ENCODE data around the gene BCAR1. TPM values are rescaled to one million over a fixed set of nuclear protein-coding genes. Genes with fewer than 3 reads are reported as not detected.
A peak's percentile ranks its signal among the peaks of the same experiment; 100 is the strongest.
"Not testable (repeated sequence)": the region's sequence is repeated elsewhere in the genome, so short reads cannot be mapped to it uniquely, and the experiment has no call there.

Gene BCAR1
- total RNA-seq, 1 experiment from 2014 or later: 106 TPM

DNA sequence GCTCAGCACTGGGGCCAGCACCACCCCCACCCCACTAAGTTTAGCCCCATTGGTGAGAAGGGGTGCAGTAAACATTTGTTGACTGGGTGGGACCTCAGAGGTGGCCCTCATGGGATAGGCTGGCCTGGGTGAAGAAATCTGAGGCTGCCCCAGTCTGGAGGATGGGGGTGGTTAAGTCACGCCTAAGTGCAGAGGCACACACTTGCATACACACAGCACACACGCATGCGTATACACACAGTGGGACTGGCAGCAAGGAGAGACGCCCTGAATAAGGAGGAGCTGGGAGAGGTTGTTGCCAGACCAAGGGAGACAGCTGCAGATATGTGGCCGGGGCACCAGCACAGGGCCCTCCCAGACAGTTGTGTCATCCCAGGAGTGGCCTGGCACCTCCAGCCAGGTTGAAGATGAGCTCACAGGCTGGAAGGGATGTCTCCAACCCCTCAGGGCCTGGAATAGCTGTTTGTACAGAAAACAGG lies 3.0 kb upstream of the BCAR1 start:
- peak; percentile 97 for DNase-seq (ENCODE audit: low spot score)

DNA sequence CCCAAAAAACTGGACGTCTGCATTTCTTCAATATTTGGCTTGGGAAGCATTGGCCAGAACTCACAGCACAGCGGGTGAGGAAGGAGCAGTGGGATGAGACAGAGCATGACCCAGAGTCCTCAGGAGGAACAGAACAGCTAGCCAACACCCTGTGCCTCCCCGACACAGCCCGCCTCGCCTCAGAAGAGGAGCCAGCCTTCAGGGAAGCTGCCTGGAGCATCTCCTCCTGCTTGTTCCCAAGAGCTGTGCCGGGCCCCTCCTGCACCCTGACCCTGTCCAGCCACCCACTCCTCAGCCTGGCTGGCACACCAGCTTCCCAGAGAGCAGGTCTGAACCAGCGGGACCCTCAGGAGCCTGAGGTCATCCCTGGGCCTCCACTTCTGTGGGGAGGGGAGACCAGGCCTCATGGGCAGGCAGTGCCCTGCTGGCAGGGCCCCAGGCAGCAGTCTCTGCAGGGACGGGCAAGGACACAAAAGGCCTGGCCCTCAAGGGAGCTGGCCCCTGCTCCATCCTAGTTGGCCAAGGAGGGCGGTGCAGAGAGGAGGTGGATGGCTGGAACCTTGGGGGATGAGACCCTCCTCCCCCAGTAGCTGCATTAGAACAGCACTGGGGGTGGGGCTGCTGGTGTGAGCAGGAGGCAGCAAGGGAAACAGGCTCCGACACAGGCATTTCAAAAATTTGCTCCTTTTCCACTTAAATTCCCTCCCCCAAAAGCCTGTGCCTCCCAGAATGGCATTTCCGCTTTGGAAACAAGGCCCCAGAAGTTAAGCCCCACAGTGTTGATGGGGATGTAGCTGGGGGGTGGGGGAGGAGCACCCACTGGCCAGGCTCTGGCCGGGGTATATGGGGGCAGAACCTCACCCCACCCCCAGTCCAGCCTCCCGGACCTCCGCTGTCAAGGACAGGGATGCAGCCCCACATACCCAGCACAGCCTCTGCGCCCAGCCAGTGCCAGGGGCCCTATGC lies 1.8 kb upstream of the BCAR1 start:
- peak; percentile 89 for DNase-seq (ENCODE audit: low spot score)

DNA sequence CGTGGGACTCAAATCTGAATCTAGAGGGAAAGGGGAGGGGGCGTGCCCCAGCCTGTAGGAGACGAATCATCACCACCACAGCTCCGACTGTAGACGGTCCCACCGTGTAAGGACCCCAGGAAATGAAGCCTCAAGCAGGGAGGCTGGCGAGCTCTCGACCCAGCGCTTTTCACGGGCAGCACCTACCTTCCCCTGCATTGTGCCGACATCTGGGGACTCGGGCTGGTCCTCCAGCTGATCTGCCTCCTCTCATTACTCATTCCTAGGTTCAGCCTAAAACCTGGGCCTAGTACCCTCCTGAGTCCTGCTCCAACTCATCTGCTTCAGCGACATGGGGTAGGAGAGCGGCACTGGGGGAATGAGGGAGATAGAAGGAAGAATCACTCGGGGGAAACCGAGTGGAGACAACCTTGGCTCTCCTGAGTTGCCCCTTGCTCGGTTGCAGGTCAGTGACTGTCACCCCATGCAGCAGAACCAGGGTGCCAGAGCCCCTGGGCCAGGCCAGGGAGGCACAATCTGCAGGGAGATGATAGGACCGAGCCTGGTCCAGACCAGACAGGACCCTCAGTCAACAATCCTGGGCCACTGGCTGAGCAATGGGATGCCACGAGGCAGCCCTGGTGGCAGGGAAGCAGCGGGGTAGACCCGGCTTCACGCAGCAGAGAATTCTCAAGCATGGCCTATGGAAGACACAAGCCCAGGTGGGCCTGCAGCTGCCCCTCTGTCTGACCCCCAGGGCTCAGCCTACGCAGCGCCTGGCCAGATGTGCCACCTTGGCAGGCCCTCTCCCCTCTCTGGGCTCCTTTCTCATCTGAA lies 833 bp upstream of the BCAR1 start:
- DNase-seq (ENCODE audit: low spot score): no peak

DNA sequence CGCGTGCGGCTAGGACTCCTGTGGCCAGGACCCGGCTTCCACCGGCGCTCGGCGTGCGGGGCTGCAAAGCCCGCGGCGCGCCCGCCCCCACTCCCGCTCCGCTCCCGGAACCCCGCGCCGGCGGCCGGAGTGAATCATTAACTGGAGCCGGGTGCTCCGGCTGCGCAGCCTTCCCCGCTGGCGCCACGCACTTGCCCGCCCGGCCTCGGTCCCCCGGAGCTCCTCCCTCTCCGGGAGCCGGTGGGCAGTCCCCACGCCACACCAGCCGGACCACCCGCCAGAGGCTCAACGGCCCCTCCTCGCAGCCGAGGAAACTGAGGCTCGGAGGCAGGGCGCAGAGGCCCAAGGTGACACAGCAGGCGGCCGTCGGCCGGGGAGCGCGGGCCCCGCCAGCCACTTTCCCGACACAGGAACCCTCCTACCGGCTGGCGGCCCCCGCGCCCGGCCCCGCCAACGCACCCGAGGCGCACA lies 580 bp downstream of the BCAR1 start:
- DNase-seq (ENCODE audit: low spot score): no peak

DNA sequence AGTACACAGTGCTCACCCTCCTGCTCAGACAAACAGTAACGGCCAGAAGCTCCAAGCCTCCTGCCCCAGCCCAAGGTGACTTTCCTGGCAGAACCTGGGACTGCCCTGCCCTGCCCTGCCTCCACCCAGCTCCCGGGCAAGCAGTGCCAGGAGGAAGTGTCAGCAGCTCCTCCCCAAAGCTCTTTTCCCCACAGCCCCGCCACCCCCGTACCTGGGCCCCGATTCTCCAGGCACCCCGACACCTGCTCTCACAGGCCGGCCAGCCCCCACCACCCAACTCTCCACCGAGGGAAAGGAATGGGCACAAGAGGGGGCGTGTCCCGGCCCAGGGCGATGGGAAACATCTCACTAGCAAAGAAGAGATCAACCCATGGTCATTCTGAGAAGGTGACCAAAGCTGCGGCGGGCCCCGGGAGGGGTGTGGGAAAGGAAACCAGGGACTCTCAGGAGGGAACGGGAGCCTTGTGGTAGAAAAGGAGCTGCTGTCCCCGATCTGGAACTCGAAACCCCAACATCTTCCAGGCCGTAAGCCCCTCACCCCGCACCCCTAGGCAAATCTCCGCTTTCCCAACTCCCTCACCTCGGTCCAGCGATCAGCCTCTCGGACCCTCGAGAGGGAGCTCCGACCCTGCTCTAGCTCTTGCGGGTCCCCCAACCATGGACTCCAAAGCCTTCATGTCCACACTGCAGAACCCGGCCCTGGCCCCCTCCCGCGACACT lies 1.2 kb downstream of the BCAR1 start:
- no peak for DNase-seq (ENCODE audit: low spot score)

DNA sequence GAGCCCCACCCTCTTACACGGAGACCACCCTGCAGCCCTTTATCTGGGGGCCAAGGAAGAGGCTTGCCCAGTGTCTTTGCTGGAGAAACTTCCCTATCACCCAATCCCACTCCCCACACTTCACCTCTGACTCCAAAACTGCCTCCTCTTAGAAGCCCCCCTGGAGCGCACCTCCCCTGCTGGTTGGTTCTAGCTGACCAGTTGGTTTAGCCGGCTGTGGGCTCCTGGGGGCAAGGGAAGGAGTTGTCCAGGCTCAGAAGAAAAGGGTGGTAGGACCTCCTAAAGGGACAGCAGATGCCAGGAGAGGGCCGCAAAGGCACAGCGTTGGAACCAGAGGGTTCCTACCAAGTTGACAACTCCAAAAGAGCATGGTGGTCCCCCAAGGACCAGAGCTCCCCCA lies 2.0 kb downstream of the BCAR1 start:
- no peak for DNase-seq (ENCODE audit: low spot score)

DNA sequence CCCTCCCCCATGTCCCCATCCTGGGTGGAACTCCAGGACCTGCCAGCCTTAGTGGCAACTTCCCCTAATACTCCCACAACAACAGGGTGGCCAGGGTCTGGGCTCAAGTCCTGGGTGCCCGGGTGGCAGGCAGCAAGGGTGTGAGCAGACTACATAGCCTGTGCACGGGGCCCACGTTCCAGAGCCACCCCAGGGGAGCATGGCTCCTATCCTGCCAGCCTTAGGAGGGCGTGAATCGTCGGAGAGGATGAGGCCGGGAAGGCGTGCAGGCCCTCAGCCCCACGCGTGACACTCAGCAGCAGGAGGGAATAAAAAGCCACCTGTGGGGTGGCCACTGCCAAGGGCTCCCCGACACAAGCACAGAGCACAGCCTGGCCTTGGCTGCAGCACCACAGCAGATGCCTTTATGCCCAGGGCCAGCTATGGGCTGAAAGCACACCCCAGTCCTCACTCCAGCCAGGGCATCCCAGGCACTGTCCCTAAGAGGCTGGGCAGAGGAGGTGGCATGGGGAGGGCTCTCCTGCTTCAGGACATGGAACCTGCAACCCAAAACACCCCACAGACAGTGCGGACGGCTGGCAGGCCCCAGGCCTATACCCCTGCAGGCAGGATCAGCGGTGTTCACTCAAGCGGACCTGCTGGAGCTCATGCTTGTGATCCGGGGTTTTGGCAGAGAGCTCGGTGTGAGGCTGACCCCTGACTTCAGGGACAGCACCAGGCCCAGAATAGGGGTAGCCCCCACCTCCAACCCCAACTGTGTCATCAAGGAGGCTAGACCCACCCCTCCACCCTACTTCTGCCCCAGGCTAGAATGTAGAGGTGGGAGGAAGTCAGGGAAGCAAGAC lies 2.7 kb downstream of the BCAR1 start:
- no peak for DNase-seq (ENCODE audit: low spot score)

DNA sequence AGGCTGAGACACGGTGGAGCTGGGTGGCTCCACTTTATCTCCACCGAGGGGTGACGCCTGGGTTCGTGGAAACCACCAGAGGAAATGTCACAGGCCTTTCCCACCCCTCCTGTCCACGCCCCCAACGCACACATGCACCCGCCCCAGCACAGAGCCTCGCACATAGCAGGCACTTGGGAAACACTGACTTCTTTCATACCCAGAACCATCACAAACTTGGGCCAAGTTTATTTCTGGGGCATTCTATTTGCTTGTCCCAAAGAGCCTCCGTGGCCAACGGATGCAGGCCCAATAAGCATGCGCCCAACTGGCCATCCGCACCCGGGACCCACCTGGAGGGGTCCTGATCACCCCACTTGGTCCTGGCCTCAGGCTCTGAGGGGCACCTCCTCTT lies 3.3 kb downstream of the BCAR1 start:
- DNase-seq (ENCODE audit: low spot score): no peak

DNA sequence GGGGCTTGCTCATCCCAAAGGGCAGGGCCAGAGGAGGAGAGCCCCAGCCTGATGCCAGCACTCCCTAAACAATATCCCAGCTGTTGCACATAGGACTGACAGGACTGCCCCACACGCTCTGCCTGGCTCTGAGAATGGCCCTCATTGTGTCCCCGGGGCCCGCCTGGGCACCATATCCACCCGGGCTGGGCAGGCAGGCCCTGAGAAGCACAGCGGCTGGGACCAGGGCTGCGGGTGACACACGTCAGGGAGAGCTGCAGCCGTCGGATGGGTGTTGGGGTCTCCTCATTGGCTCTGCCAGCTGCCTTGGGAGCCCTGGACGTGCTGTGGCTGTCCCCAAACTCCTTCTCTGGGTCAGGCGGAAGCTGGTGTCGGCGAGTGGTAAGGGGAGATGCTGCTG lies 4.2 kb downstream of the BCAR1 start:
- no peak for DNase-seq (ENCODE audit: low spot score)

DNA sequence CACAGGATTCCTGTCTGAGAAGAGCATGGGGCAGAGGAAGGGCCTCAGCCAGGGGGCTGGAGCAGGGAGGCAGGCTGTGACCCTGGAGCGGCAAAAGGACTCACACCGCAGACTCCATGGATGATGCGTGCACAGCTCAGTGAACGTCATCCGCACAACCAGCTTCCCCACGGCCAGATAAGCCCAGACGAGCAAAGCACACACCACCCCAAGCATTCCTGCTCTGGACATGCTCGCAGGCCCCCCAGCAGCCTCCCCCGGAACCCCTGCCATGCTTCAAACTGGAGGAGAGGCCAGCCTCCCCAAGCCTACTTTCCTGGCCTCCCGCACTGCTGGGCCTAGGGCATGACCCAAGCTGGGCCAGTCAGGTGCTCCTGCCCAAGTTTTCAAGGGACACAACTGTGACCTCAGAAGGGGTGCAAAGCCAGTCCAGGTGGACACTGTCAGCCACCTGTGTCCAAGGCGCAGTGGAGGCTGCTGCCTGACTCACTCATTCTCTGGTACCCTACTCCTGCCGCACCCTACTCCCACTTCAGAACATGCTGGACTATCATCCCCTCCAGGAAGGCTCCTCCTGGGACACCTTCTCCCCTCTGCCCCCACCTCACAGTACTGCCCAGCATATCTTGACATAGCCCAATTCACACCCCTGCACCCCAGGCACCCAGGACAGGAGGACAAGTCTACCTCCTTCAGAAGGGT lies 4.8 kb downstream of the BCAR1 start:
- DNase-seq (ENCODE audit: low spot score): no peak

DNA sequence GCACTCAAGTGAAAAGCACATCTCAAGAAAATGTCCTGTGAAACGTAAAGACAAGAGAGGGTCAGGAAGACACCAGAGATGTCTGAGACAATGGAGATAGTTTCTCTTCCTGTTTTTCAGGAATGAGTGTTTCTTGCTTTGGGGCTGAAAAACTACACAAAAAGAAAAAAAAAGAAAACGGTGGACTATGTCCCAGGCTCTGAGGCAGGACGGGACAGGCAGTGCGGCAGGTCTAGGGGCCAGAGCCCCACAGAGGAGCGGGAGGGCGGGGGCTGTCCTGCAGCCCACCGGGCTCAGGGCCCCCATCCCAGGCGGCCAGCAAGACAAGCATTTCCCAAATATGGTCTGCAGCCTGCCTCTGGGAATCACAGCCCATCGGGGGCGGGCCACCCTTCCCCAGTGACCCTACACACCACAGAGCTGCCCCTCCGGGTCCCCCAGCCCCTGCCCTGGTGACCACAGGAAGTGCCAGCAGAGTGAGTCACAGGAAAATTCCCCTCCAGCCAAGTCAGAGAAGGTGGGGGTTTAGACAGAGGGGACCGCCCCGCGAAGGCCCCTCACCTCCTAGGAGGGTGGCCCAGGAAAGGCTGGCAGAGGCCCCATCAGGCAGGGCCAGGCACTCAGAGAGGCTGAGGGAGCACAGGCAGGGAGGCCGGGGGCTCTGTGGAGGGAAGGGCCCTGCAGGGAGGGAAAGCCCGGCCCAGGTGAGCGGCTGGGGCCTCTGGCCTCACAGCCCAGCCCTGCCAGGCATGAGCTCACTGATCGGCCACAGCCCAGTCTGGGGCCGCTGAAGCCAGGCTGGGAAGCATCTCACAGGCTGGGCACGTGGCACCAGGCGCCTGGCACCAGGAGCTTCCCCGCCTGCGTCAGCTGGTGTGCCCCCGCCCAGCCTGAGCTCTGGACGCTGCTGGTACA lies 6.3 kb downstream of the BCAR1 start:
- DNase-seq (ENCODE audit: low spot score): peak; percentile 99

DNA sequence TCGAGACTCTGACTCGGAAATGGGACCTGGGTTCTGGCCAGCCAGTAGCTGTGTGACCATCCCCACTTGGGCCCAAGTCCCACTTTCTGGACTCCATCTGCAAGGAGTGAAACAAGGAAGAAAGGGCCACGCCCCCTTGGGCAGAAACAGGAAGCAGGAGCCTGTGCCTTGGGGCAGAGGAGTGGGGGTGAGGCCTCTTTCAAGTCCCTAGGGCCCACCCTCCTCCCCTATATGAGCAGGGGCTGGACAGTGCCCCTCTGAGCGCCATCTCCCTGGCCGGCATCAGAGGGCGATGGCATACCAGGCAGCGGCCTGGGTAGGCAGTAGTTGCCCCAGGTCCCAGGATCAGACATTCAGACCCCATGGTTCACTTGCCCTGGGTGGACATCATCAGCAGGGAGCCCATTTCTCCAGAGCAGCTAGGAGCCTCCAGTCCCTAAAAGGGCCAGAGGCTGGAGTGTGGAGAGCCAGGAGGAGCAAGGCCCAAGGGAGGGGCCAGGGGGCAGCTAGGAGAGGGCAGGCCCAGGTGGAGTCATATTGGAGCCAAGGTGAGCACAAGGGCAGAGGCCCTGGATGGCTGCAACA lies 7.1 kb downstream of the BCAR1 start:
- DNase-seq (ENCODE audit: low spot score): peak; percentile 89

DNA sequence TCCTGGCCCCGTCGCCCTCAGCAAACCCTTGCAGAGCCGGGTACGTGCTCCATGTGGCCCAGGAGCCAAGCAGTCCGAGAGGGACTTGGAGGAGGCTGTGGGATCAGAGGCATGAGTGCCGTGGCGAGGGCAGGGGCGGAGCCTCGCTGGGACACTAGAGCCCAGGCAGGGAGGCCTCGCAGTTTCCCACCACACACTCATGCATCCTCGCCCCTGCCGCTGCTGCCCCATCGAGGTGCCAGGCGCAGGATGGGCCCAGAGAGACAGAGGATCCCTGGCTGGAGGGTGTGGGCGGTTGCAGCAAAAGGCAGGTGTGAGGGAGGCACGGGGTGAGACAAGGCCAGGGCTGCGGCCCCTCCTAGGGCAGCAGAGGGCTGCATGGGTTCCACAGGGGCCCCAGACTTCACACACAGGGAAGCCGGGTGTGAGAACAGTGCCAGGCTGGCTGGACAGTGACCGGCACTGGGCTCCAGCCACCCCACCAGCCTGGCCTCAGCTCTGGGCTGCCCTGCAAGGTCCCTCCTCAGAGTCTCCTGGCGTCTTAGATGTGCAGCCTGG lies 7.7 kb downstream of the BCAR1 start:
- DNase-seq (ENCODE audit: low spot score): no peak

DNA sequence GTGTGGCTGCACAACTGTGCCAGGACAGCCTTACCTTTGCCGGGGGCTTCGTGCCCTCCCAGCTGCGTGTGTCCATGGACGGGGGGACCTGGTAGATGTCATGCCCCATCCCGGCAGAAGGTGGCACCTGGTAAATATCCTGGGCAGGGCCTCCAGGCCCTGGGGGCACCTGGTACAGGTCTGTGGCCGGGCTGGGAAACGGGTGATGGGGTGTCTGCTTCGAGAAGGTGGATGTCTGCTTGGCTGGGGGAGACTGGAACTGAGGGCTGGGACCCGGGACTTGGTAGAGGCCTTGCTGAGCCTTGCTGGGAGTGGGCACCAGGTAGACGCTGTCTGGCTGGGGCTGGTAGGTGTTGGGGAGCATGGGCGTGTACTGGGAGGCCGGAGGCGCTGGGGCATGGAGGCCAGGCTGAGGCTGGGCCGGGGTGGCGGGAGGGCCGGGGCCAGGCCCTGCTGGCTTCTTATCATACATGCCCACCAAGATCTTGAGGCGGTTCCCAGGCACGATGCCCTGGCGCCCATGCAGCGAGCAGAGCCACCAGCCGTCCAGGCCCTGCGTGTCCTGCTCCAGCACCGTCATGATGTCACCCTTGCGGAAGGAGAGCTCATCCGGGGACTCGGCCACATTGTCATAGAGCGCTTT lies 8.9 kb downstream of the BCAR1 start:
- not testable (repeated sequence) for DNase-seq (ENCODE audit: low spot score)

DNA sequence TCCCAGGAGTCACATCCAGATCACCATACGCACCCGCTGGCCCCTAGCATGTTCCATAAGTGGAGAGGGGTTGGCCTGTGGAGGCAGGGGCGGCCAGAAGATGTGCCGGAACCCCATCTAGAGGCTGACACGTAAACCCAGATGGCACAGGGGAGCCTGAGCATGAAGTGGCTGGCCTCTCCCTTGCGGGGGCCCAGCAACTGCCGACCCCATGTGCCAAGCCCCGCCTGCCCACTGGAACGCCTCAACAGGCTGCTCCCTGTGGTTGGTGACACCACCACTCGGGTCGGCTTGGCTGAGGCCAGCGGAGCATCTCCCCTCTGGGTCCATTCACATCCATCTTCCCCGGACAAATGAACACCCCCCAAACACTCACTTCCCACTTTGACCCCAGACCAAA lies 9.5 kb downstream of the BCAR1 start:
- DNase-seq (ENCODE audit: low spot score): no peak

DNA sequence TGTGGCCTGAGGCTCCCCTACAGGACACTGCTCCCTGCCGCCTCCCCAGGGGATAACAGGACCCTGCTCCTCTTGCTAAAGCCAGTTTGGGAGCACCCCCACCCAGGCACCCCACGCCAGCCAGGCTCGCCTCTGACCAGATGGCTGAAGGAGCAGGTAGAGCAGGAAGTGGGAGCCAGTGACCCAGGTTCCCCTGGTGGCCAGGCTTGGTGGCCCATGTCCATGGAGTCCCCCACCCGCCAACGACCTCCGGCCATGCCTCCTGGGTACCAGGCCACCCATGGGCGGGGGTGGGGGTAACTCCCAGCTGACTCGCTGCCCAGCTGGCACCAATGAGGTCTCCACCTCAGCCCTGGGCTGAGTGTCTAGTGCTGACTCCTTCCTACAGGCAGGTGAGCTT lies 10.0 kb downstream of the BCAR1 start:
- no peak for DNase-seq (ENCODE audit: low spot score)

DNA sequence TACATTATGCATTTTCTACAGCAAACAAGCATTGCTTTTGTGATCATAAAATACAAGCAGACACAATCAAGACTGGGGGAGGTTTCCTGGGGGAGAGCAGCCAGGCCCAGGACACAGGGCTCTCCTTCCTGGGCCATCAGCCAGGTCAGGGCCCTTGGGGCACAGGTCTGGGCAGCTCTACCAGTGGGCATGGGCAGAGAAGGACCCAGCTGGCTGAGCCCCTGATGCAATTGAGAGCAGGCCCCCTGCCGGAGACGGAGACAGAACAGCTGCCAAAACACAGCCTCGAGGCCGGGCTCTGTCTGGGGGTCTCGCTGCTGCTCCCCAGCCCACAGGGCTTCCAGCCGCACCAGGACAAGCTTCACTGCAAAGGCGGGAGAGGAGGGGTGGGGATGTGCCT lies 10.8 kb downstream of the BCAR1 start:
- not testable (repeated sequence) for DNase-seq (ENCODE audit: low spot score)

DNA sequence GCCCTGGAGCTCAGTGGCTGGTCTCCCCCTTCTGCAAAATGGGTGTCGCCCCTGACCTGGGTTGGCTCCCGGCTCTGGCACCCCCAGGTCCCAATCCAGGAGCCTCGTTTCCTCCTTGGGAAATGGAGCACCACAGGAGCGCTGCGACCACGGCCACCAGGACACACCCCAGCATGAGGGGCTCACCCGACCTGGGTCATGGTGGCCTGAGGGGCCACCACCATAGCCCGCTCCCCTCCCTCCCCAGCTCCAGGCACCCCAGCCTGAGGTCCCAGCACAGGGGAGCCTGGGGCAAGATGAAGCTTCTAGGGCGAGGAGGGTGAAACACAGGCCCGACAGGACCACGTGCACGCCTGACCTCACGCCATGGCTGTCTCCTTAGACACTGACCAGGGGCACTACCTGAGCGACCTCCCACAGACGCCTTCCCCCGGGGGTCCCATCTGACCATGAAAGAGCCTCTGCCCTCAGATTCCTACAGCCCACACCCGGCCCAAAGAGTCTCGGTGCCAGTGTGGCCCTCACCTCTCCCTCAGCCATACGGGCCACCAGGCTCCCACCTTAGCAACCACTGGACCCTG lies 11.8 kb downstream of the BCAR1 start:
- no peak for DNase-seq (ENCODE audit: low spot score)
